Lung (tissue), 12 donors: ENCODE measurements around the gene EGR1. TPM values are rescaled to one million over a fixed set of nuclear protein-coding genes. Genes with fewer than 3 reads are reported as not detected.

Experiments used
- ATAC-seq: fragments of 200-7000 bp; cut with Tn5 transposase; one replicate; pipeline ENCODE4 v1.9.1; 2020; ENCODE audit warnings: moderate number of reproducible peaks; ENCODE audit not compliant: insufficient read depth, low FRiP score
- DNase-seq, 3 donors: peaks; one replicate each; pipeline ENCODE4 v3.0.0-alpha.2; 2013 to 2017
- H3K27ac ChIP-seq, 2 donors: one replicate each; pipeline ENCODE4 v1.5.1; 2013; ENCODE audit warnings: mild to moderate bottlenecking in 2 of 2, moderate library complexity in 2 of 2, control low read depth in 1 of 2, inconsistent platforms in 1 of 2, low read depth in 1 of 2, low read length in 1 of 2
- H3K27me3 ChIP-seq, 3 donors: one replicate each; pipeline ENCODE4 v1.5.1; 2013; ENCODE audit warnings: low read length in 2 of 3; ENCODE audit not compliant: control insufficient read depth in 3 of 3, insufficient read depth in 3 of 3
- H3K36me3 ChIP-seq, 4 donors: one replicate each; pipeline ENCODE4 v1.5.1; 2013; ENCODE audit warnings: low read length in 4 of 4, mild to moderate bottlenecking in 1 of 4, moderate library complexity in 1 of 4; ENCODE audit not compliant: control insufficient read depth in 4 of 4, insufficient read depth in 4 of 4
- H3K4me1 ChIP-seq, 5 donors: one replicate each; pipeline ENCODE4 v1.5.1; 2013; ENCODE audit warnings: low read length in 5 of 5, mild to moderate bottlenecking in 2 of 5, moderate library complexity in 1 of 5; ENCODE audit not compliant: control insufficient read depth in 5 of 5, insufficient read depth in 5 of 5
- H3K4me3 ChIP-seq: one replicate; pipeline ENCODE4 v1.5.1; 2013; ENCODE audit warnings: mild to moderate bottlenecking, control low read depth, moderate library complexity
- H3K9ac ChIP-seq, 2 donors: one replicate each; pipeline ENCODE4 v1.5.1; 2013; ENCODE audit warnings: low read length in 2 of 2, control low read depth in 1 of 2; ENCODE audit not compliant: insufficient read depth in 1 of 2
- H3K9me3 ChIP-seq, 4 donors: one replicate each; pipeline ENCODE4 v1.5.1; 2013; ENCODE audit warnings: low read length in 3 of 4, mild to moderate bottlenecking in 1 of 4, moderate library complexity in 1 of 4; ENCODE audit not compliant: control insufficient read depth in 4 of 4, insufficient read depth in 3 of 4
- CTCF ChIP-seq: IDR thresholded peaks from 2 replicates; pipeline ENCODE4 v1.5.1; 2012; ENCODE audit warnings: mild to moderate bottlenecking; ENCODE audit errors: control extremely low read depth, extremely low read depth
- WGBS, 2 donors: extraction: QIAGEN DNeasy Blood & Tissue Kit; methylation state at CpG; one replicate each; pipeline ENCODE4 v1.1.7; 2013; 5-methylcytosine and 5-hydroxymethylcytosine counted together
- polyA plus RNA-seq, 2 donors: library from polyadenylated mRNA; stranded (reverse); fragments of 200-250 nt; gene quantifications; one replicate each; pipeline ENCODE4 v1.2.1, GENCODE V29; 2013
- total RNA-seq, 2 donors: library from RNA; depleted of rRNA in 1 of 2; stranded (reverse); fragments of >200 nt in 1 of 2; gene quantifications; one replicate each; pipeline ENCODE4 v1.2.1, GENCODE V29; 2014 to 2021
- donor health status: control.
- donor health status: control.
- donor health status: Bipolar disorder and iron deficiency.
- donor health status: healthy.
- donor health status: DM: yes; HTN: yes; CAD: no.

The EGR1 gene
- total and polyA plus RNA-seq, 4 donors: 15.8 to 126 (median 30.7) TPM

GRCh38 chr5:138458856-138459255, 6.4 kb upstream of the EGR1 start:
- Histone ChIP-seq H3K4me1 (peaks cover 3 to 21% (median 12%) of the 10 kb centered on the region in 5 donors), H3K27ac (no peak overlapping the region), H3K9me3 (no peaks in the 10 kb centered on the region), H3K4me3 (no peak overlapping the region), H3K36me3 (no peaks in the 10 kb centered on the region), H3K9ac (no peak overlapping the region), H3K27me3 (no peaks in the 10 kb centered on the region)
- ATAC-seq: no peak
- whole genome bisulfite sequencing, 2 donors: 80 to 82% methylated on average over 9 of the region's 9 CpGs
- no peak for TF ChIP-seq CTCF
- DNase-seq: no peak

- no peak for ATAC-seq
- TF ChIP-seq CTCF: no peak
- Histone ChIP-seq H3K27ac (no peak overlapping the region), H3K27me3 (no peaks in the 10 kb centered on the region), H3K36me3 (no peaks in the 10 kb centered on the region), H3K9me3 (no peaks in the 10 kb centered on the region), H3K4me3 (no peak overlapping the region), H3K9ac (no peak overlapping the region), H3K4me1 (peaks cover 3 to 21% (median 12%) of the 10 kb centered on the region in 5 donors)
- 50 to 68% methylated on average over 11 of the region's 11 CpGs for WGBS, 2 donors
- no peak for DNase-seq
Observed at GRCh38 chr5:138459311-138459933, 5.9 kb upstream of the EGR1 start.

GRCh38 chr5:138460032-138460693, 5.1 kb upstream of the EGR1 start:
- ATAC-seq: no peak
- no peak for TF ChIP-seq CTCF
- Histone ChIP-seq H3K4me1 (peaks cover 3 to 21% (median 12%) of the 10 kb centered on the region in 5 donors), H3K4me3 (no peak overlapping the region), H3K9me3 (no peaks in the 10 kb centered on the region), H3K27me3 (no peaks in the 10 kb centered on the region), H3K9ac (no peak overlapping the region), H3K27ac (no peak overlapping the region), H3K36me3 (no peaks in the 10 kb centered on the region)
- 87 to 100% methylated on average over 4 of the region's 4 CpGs for WGBS, 2 donors
- DNase-seq: no peak
